MCF 10A (cell line): ENCODE measurements around the gene GALNT14. TPM values are rescaled to one million over a fixed set of nuclear protein-coding genes. Genes with fewer than 3 reads are reported as not detected.

Source experiments
- BruUV-seq: library from RNA; stranded (reverse); fragments of 400-500 nt; replicated peaks from 2 replicates; lab custom pipeline; 2021; lab: Mats Ljungman, UMichigan
- CTCF ChIA-PET: fragments of 300-600 bp; sonication (Branson Sonifier 250); formaldehyde crosslinking; extraction: SDS; loops from one replicate; lab custom pipeline; 2021; ENCODE audit warnings: antibody characterized with exemption, inconsistent platforms; lab: Yijun Ruan, JAX
- POLR2A ChIA-PET: fragments of 300-600, 350-650 bp; sonication (Branson Sonifier 250); formaldehyde crosslinking; extraction: SDS; loops from one replicate; lab custom pipeline; 2020; ENCODE audit warnings: antibody characterized with exemption, inconsistent platforms; lab: Yijun Ruan, JAX
- DNase-seq: peaks from one replicate; pipeline ENCODE4 v3.0.0-alpha.2; 2018; ENCODE audit not compliant: unreplicated experiment
- H3K27ac Mint-ChIP-seq: one replicate; pipeline ENCODE4 v1.8.0; 2022; ENCODE audit warnings: mild to moderate bottlenecking, low read depth, mixed read lengths; ENCODE audit not compliant: unreplicated experiment
- H3K27me3 Mint-ChIP-seq: one replicate; pipeline ENCODE4 v1.8.0; 2022; ENCODE audit warnings: mixed read lengths; ENCODE audit not compliant: insufficient read depth, unreplicated experiment
- H3K36me3 Mint-ChIP-seq: one replicate; pipeline ENCODE4 v1.8.0; 2022; ENCODE audit warnings: mild to moderate bottlenecking, moderate library complexity, mixed read lengths; ENCODE audit not compliant: insufficient read depth, unreplicated experiment
- H3K4me1 Mint-ChIP-seq: one replicate; pipeline ENCODE4 v1.8.0; 2022; ENCODE audit warnings: mixed read lengths; ENCODE audit not compliant: insufficient read depth, unreplicated experiment
- H3K4me3 Mint-ChIP-seq: one replicate; pipeline ENCODE4 v1.8.0; 2022; ENCODE audit warnings: mild to moderate bottlenecking, moderate library complexity, mixed read lengths; ENCODE audit not compliant: unreplicated experiment
- H3K9me3 Mint-ChIP-seq: one replicate; pipeline ENCODE4 v1.8.0; 2022; ENCODE audit warnings: mixed read lengths; ENCODE audit not compliant: unreplicated experiment
- CTCF ChIP-seq: fragments of 200-600 bp; IDR thresholded peaks from one replicate; pipeline ENCODE4 v1.8.0; 2022; ENCODE audit warnings: antibody characterized with exemption, mild to moderate bottlenecking; ENCODE audit not compliant: unreplicated experiment
- intact Hi-C: fragments of 100-400 bp; cut with micrococcal nuclease; formaldehyde crosslinking; loops from 2 replicates; pipeline ENCODE4 v1.14.1; 2022
- total RNA-seq: library from RNA; stranded (reverse); gene quantifications from 2 replicates; pipeline ENCODE4 v1.2.3, GENCODE V29; 2022

GALNT14 gene
- total RNA-seq, 1 experiment from 2014 or later = 4.6 TPM

DNA sequence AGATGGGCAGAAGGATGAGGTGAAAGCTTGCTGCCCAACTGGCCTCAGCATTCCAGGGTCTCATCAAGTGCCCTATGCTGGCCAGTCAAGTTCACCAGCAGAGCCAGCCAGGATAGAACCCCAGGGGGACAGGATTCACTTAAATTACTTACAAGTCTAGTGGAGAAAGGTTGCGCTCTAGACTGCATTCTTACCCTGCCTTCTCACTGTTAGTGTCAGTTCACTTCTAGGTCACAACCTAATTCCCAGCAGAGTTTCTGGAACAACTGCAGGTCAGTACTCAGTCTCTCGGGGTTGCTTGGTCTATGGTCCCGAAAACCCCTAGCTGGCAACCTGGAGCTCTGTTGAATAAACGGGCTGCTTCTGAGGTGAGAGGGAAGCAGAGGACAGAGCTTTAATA, 32.9 kb upstream of the GALNT14 start:
- ChIA-PET POLR2A (interaction anchor here (0.7 kb wide), 1 partner anchor 121 kb away, joined by 4 read pairs; no protein-coding TSS in a partner anchor), CTCF (interaction anchor here (0.6 to 7.4 kb wide), 20 partner anchors 9 to 1684 kb away, joined by 3 to 140 read pairs (median 4); no protein-coding TSS in a partner anchor)
- intact Hi-C loops = loop anchor here (10.0 kb wide), 1 partner anchor 966 kb away; no protein-coding TSS in a partner anchor
- no peak overlapping the region for H3K4me3 Mint-ChIP-seq
- H3K4me1 Mint-ChIP-seq = no peaks in the 10 kb centered on the region
- DNase-seq = no peak
- H3K9me3 Mint-ChIP-seq = no peaks in the 10 kb centered on the region
- no peaks in the 10 kb centered on the region for H3K36me3 Mint-ChIP-seq
- peaks cover 14% of the 10 kb centered on the region for H3K27me3 Mint-ChIP-seq
- H3K27ac Mint-ChIP-seq = no peak overlapping the region
- no TSS peak for BruUV-seq
- TF ChIP-seq CTCF = no peak

GRCh38 chr2:31170071-31170698, 31.9 kb upstream of the GALNT14 start:
- Mint-ChIP-seq H3K9me3 (no peaks in the 10 kb centered on the region), H3K27ac (no peak overlapping the region), H3K27me3 (peaks cover 18% of the 10 kb centered on the region), H3K4me1 (no peaks in the 10 kb centered on the region), H3K36me3 (no peaks in the 10 kb centered on the region), H3K4me3 (no peak overlapping the region)
- POLR2A ChIA-PET = interaction anchor here (1.2 kb wide), 1 partner anchor 459 kb away, joined by 4 read pairs; no protein-coding TSS in a partner anchor
- peak; percentile 71 for DNase-seq
- CTCF ChIA-PET = interaction anchor here (0.6 to 7.4 kb wide), 60 partner anchors 8 to 1634 kb away, joined by 3 to 140 read pairs (median 3); partner anchors contain the start of gene GALNT14
- BruUV-seq = no TSS peak
- intact Hi-C loops = loop anchor here (1.0 to 10.0 kb wide), 5 partner anchors 163 to 965 kb away; no protein-coding TSS in a partner anchor
- peak; percentile 96 for TF ChIP-seq CTCF

- no peak for TF ChIP-seq CTCF
- H3K27me3 Mint-ChIP-seq = peaks cover 37% of the 10 kb centered on the region
- no peaks in the 10 kb centered on the region for H3K4me1 Mint-ChIP-seq
- H3K9me3 Mint-ChIP-seq = no peaks in the 10 kb centered on the region
- no peak overlapping the region for H3K4me3 Mint-ChIP-seq
- BruUV-seq = no TSS peak
- ChIA-PET CTCF (interaction anchor here (1.0 to 7.4 kb wide), 9 partner anchors 18 to 960 kb away, joined by 3 to 140 read pairs (median 4); no protein-coding TSS in a partner anchor), POLR2A (no interaction called here)
- H3K36me3 Mint-ChIP-seq = no peaks in the 10 kb centered on the region
- no peak for DNase-seq
- intact Hi-C loops = no loop called here
- H3K27ac Mint-ChIP-seq = no peak overlapping the region
These were observed 30.1 kb upstream of the GALNT14 start for GRCh38 chr2:31168291-31168690.

DNA sequence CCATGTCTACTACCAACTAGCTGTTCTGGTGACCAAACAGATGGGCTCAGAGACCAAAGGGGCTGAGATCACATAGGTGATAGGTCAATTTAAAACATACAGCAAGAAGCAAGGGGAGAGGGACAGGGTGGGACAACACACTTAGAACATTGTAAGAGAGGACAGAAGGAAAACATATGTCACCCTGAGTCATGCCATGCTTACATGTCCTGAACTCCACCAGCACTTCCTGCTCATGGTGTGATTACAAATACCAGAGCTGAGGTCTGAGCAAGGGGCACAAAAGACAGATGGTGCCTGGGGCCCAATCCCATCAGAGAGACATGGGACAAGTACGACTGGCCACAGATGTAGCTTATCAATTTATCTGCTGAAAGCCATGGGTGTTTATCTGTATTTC, 28.7 kb upstream of the GALNT14 start:
- ChIA-PET CTCF (interaction anchor here (0.6 to 7.4 kb wide), 5 partner anchors 9 to 454 kb away, joined by 3 to 140 read pairs (median 3); no protein-coding TSS in a partner anchor), POLR2A (no interaction called here)
- TF ChIP-seq CTCF = no peak
- no peak for DNase-seq
- H3K9me3 Mint-ChIP-seq = no peaks in the 10 kb centered on the region
- H3K36me3 Mint-ChIP-seq = no peaks in the 10 kb centered on the region
- no peaks in the 10 kb centered on the region for H3K4me1 Mint-ChIP-seq
- intact Hi-C loops = no loop called here
- peaks cover 38% of the 10 kb centered on the region for H3K27me3 Mint-ChIP-seq
- H3K27ac Mint-ChIP-seq = no peak overlapping the region
- no TSS peak for BruUV-seq
- no peak overlapping the region for H3K4me3 Mint-ChIP-seq
